Kasumi-1 (cell line): Measurements from ENCODE around the gene SLC9C1.
A peak's percentile ranks its signal among the peaks of the same experiment; 100 is the strongest.

Experiments used
- DNase-seq, 2 experiments: peaks; one replicate each; lab custom pipeline; 2025; lab: John Stamatoyannopoulos, UW

SLC9C1 gene

DNA sequence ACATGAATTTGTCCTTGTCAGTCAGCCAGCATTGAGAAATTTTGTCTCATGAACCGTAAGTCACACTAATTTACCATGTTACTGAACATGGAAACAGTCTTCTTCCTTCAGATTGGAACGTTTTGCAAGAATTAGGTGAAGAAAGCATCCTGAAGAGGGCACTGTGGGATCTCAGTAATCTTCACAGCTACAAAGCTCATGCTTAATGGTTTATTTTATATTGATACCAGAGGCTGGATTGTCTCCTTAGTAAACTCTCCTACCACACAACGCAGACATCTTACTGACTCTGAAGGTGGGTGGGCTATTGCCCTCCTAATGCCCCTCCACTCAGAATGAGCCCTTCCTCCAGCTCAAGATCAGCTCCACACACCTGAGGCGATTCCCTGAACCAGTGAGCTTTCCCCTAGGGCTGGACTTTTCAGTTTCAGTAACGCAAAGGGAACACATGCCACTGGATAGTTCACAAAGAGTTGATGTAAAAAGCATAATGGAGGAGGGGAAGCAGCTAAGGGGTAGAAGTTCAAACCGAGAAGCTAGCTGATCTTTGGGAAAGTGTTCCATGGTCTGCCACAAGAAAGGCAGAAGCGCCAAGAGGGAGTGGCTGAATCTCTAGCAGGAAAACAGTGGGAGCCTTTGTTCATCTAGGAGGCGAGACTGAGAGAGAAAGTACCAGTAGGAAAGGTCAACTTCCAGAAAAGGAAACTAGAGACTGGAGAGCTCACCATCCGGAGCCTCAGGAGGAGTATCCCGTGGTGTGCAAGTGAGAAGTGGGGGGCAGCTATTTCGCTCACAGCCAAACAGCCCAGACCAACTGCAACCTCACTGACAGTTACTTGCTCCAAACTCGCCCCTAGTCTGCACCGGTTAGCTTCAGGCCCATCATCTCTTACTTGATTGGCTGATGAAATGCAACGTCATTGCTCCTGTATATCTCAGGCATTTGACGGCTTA is at the start of gene SLC9C1:
SLC9C1 (minus strand) TSS at position 849 of the 954 bp plus-strand sequence. CDS start 7,425 bp downstream, outside the sequence.
- peak; percentile 88 to 89 for DNase-seq

DNA sequence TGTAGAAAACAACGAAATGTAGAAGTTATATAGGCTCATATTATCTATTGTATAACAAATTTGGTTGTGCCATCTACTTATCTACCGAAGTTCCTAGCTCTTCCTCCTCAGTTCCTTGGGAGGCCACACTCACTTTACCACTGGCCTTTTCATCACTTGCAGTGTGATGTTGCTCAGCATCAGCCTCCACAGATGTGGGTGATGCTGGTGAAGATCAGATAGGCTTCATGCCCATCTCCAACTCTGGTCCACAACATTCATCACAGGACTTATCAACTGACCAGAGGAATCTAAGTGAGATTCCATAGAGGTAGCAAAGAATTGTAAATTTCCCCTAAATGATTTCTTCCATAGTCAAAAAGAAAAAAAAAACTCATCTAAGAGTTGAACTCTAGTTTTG is 47.4 kb upstream of the SLC9C1 start:
- no peak for DNase-seq

DNA sequence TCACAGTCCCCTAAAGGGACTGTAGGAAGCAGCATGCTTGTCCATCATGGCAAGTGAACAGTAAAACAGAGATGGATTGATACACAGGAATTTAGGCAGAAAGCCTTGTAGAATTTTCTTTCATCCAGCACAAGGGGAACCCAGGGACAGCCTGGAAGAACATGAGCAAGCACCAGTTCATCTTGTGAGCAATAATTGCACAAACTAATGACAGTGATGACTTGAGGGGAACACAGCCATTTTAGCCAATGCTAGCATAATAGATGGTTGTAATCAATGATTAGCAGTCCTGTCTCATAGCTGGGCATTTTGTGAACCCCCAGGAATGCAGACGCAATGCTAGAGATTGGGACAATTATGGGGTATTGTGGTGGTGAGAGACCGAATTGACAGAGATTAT is 45.6 kb upstream of the SLC9C1 start:
- no peak for DNase-seq

DNA sequence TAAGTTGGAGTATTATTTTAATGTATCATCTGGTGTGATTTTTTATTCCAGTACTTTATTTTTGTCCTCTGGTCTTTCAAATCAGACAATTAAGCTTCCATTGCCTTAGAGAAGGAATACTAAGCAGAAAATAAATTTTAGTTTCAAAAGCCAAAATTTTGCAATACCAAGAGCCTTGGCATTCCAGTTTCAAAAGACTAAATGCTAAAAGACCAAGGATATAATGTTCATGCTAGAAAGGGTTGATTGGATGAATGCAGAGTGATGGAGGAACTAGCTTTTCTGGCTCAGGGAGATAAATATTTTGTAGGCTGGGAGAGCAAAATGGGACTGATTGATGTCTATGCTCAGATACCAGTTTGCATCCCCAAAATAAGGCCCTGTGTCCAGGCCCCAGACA is 45.1 kb upstream of the SLC9C1 start:
- no peak for DNase-seq

DNA sequence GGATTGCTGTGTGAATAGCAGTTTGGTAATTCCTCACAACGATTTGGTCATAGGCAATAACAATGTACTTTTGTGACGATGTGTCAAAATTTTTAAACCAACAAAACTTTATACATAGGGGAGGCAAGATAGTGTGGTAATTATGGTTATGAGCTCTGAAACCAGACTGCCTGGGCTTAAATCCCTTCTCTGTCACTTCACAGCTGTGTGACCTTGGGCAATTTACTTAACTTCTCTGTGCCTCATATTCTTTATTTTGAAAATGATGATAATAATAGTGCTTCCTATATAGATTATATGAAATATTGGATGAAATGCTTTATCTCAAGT is 44.7 kb upstream of the SLC9C1 start:
- DNase-seq, result no peak

DNA sequence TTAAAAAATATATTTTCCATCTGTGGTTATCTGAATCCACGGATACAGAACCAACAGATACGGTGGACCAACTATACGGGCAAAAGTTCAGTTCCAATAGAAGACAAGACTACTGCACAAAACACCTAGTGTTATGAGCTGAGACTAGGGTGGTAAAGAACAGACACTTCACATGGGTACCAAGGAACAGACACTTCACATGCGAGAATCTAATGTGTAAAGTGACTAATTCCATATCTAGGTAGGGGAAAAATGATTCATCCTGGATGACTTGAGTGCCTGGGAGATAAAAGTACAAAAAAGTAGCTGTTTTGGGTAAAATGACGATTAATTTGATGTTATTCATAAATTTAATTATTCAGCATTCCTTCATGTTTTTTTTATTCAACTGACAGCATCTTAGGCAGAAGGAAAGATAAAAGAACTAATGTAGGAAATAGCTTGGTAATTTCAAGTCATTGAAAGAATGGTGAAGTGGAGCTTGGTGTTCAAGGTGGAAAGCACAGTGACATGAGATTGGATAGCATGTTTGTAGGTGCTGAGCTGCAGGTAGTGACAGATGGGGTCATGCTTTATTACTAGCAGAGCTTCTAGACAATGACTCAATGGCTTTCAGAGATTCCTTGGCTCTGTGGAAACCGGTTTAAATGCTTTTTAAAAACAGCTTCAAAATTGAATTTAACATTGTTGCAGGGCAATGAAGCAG is 44.2 kb upstream of the SLC9C1 start:
- DNase-seq, result no peak

DNA sequence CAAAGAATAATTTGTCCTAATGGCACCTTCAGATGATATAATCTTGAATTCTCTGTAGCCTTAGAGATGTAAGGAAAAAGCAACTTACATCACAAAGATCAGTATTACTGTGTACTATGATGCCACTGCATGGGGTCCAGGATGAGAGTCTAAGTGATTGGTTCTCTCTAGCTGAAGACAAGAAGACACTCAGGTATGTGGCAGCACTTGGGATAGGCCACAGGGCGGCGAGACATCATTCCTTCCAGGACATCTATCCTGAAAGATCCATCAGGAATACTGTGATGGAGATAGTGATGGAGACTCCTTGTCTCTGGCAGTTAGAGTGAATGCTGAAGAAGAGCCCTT is 41.4 kb upstream of the SLC9C1 start:
- no peak for DNase-seq

DNA sequence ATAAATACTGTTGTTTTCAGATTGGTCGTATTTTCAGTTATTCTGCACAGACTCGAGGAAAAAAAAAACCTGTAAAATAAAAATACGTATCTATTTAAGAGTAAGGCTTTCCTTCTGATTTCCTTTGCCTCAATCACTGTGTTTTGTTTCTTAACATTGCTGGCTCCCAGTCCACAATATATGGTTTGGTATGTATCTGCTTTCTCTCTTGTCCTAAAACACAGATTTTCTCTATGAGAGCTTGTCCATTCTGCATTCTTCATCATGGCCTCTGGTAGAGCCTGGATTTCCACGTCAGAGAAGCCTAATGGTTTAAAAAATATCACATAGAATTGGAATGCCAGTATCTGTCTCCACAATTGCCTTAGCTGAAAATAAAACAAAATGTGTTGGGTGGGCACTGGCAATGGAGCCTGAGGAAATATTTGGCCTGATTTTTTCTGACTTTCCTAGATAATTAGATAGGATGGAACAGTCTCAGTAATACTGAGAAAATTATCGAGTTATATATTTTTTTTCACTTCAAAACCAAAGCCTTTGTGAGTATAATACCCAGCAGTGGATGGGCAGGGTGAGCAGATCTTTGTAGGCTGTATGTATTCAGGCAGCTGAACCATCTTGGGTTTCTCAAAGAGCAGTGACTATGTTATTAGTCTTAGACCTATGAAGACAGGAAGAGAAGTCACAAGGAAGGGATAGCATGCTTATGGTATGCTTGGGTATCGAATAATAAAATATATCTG is 40.8 kb upstream of the SLC9C1 start:
- peak in 1 of 2 experiments; percentile 12 for DNase-seq

DNA sequence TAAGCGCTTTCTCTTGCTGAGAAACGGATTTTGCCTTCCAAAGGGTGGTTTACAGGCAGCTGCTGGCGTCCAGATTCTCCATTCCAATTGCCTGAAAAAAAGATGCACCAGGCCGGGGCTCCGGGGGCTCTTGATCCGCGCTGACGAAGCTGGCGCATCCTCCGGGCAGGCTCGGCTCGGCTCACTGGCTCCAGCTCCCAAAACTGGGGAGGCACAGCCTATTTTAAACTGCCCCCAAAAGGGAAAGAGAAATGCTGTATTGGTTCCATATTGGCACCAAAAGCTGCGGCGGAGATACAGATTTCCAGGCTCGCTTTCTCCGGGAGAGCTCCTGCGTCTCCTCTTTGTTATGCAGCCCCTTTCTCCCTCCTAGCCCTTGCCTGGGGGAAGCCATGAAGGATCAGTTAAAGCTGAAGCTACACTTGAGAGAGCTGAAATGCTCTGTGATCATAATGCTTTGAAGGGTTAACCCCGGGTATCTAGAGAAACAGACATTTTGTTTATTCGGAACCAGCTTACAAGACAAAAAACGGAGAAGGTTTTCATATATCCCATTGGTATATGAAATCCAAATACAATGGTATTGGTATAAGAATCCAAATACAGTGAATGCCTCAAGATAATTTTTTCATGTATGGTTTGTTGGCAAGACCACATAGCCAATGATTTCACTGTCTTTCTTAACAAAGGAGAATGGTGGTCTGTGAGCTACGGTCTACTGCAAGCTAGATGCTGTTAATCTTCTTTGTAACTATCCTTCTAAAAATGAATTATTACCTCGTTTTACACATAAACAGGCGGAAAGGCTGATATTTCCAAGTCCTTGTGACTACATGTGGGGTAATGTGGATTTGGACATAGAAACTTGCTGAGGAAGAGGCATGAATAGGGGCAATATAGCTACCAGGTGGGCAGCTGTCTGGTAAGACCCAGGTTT is 39.6 kb upstream of the SLC9C1 start:
- peak; percentile 49 to 64 for DNase-seq

DNA sequence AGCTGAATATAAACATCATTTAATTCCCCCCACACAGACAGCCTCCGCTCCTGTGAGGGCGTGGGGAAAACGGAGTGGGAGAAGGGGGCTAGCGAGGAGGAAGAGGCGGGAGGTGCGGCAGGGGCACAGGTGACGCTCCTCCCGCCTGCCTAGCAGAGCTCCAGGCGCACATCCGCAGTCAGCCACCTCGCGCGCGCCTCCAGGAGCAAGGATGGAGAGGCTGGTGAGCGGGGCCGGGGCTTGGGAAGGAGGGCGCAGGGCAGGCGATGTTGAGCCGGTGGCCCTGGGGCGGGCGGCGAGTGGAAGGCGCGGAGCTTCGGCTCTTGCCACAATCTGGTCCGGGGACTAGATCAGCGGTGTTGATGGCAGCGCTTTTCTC is 39.0 kb upstream of the SLC9C1 start, which contains the start of gene CD200:
CD200 (plus strand) TSS at position 155 of the 379 bp plus-strand sequence; CDS start at position 212, 57 bp downstream.
- peak; percentile 51 to 64 for DNase-seq

DNA sequence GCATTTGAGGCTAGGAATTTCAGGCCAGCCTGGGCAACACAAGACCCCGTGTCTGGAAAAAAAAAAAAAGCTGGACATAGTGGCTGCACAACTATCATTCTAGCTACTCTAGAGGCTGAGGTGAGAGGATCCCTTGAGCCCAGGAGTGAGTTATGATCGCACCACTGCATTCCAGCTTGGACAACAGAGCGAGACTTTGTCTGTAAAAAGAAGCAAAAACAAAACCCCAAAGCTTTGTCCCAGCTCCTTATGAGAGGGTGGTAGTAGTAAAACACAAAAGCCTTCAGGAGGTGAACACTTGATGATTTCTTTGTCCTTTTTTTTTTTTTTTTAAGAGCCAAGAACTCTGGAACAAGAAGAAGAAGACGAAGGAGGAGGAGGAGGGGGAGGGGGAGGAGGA is 37.8 kb upstream of the SLC9C1 start:
- DNase-seq, result peak; percentile 7 to 23

DNA sequence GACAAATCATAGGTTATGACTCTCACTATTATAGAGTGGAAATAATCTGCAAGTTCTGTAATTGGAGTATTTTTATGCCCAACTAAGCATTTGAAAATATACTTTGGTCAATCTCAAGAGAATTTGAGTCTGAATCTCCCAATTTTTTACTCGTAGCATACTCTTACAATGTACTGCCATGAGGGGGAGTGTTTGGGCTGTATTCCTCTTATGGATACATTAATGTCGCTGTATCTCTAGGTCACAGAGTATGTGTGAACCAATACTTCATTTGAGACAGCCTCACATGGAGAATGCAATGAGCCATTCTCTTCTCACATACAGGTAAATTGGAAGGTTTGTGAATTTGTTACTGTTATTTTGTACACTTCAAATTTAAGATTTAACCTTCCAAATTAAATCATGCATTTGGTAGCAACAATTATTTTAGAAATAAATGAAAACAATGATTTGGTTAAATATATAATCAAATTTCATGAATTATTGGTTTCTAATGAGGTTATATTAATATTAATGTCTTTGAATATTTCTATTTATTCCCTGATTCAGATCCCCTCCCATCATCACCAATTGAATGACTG is 33.4 kb upstream of the SLC9C1 start:
- DNase-seq, result peak; percentile 94 to 97

DNA sequence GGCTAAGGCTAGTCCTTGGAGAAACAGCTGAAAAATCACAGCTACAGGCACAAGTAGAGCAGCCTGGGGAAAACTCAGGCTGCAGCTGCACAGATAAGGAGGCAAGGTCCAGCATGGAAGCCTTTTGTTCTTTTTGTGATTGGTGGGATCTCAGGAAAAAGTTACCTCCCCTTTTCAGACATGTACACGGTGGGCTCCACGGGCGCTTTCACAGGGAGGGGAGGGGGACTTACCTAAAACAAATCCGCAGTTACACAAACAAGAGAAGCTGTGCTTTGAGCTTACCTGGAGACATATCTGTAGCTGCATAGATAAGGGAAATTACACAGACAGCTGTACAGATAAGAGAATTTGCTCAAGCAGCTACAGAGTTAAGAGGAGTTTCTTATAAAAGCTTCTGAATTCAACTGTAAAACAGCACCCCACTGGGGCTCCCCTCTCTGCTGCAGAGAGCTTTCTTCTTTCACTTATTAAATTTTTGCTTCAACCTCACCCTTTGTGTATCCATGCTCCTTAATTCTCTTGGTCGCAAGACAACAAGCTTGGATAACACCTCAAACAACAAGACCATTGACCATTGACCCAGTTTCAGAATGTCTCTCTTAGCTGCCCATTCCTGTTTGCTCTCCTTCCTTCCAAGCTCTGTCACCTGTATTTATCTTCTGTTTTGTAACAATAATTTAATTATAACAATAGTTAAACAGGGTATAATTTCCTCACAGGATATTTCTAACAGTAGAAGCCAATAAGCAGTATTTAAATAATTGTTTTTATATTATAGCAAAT is 28.0 kb upstream of the SLC9C1 start:
- DNase-seq, result no peak

DNA sequence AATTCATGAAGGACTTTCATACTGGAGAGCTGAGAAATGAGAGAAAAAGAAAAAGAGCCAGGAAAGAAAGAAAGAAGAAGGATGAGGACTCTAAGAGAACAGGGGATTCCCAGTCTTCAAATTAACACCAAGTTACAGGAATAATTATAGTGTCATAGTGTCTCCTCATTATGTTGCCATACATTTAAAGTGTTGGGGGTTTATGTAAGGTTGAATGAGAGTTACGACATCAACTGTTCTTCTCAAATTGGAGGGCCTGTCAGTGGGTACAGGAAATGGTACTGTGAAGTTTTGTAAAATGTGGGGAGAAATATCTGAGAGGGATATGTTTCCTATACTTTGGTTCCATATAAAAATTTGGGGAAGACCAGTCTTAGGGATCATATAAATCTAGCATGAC is 26.7 kb upstream of the SLC9C1 start:
- peak; percentile 20 to 27 for DNase-seq

DNA sequence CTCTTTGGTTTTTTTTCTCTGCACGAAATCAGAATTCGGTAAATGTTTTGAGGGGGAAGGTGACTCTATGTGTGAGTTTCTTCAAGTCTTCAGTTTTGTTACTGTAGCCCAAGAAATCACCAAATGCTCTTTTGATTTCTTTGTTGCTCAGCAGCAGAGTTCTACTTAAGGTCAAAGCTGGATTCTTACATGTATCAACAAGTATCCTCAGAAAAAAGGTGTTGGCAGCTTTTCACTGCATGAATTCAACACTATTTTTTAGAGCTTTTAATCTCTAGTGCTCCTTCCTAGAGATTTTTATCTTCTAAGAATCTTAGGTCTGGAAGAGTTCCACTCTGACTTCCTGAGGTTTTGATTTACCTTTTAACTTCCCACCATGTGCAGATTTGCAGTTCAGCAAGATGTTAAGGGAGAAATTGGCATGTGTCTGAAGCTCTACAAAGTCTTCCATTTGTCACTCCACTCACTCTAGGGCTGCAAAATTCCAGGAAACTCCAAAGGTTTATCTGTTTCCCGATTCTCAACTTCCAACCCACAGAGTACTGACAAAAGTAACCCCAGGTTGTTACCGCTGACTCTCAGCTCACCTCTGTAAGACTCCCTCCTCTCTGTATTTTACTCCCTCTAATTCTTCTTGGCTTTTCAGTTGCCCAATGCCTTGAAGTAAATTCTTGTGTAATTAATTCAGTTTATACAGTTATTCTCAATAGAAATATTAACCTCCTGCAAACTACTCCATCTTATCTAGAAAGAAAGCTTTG is 25.7 kb upstream of the SLC9C1 start:
- DNase-seq, result no peak

DNA sequence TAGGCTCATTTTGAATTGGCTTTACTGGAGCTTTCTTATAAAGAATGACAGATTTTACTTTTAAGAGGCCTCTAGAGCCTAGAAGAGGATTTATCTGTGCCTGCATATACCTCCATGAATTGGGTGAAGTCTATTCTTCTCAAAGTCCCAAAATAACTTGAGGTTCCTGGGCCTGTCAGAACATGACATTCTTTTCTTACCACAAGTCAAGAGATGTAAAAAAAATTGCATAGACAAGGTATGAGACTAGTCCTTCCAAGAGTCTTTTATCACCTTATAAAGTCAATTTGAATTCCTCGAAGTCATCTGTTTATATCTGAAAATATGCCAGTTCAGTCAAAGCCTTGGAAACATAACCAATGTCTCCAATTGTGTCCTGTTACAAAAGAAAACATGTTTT is 21.8 kb upstream of the SLC9C1 start:
- no peak for DNase-seq

DNA sequence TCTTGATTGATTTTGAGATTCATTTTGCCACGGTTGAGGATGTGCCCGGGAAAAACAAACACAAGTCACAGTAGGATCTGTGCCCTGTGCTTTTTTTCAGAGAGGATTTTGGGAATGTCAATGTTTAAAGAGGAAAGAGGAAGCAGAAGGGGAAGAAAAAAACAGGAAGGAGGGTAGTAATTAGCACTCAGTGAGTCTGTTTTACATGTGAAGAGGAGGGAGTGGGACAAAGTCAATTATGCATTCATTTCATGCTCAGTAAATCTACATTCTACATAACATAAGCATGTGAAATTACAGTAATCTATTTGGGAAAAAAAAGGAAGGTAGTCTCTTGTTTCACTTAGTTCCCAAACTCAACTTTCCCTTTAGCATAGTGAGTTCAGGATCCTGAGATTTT is 20.6 kb upstream of the SLC9C1 start:
- DNase-seq, result no peak

DNA sequence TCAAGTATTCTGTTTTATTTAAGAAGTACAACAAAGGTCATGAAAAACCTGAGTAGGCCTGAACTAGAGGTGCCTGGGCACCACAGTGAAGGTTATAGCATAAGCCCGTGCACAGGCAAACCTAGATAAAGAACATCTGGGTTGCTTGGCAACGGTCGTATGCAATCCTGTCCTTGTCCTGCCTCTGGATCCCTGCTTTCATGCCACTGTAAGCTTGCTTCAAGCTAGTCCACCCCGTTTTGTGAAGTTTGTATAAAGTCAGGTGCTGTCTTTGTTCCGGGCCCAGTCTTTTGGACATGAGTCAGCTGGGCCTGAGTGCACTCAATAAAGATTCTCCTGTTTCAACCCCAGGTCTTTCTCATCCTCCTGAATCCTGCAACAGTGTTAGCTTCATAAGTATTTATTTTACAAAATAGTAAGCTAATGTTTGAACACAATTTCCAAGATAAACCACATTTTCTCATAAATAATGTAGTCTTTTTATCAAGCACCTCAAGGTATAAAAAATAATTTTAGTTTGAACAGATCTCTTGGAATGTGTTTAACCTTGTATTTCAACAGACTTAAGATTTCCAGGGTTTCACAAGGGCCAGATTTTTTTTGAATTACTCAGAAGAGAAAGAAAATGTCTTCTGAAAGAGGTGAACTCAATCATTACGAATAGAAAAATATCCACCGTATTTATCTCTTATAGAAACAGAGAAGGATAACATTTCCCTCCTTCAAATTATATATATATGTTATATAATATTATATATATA is 14.3 kb upstream of the SLC9C1 start:
- no peak for DNase-seq

DNA sequence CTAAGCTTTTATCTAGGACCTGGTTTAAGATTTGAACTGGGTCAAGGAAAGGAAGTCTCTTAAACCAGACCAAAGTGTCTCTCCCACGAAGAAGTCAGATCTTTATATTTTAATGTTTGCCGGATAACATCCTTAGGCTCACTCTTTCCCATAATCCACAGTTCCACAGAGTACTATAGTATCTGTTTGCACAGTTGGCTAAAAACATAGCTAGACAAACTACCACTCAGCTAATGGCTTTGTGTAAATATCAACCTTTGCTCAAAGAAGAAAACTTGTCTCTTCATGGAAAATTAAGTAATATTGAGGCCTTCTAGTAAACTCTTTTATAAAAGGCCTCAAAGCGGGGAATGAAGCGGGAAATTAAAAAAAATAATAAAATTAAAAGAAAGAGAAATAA is 13.5 kb upstream of the SLC9C1 start:
- no peak for DNase-seq
